GM18909 (cell line): ENCODE results near the gene SCGB2A2.

ENCODE experiments used
- ATAC-seq: cut with Tn5 transposase; IDR thresholded peaks from one replicate; pipeline ENCODE4 v1.9.1; 2021; ENCODE audit warnings: mild to moderate bottlenecking; ENCODE audit not compliant: unreplicated experiment, poor library complexity

Gene SCGB2A2

GRCh38 chr11:62298975-62299374, 29.0 kb downstream of the SCGB2A2 start, which contains the start of gene SCGB1D4:
SCGB1D4 (minus strand) TSS chr11:62299075; CDS start chr11:62299010, 65 bp downstream.
- no peak for ATAC-seq

GRCh38 chr11:62306227-62306626, 36.3 kb downstream of the SCGB2A2 start:
- no peak for ATAC-seq

- ATAC-seq, result no peak
Measured at GRCh38 chr11:62307950-62308349, 38.0 kb downstream of the SCGB2A2 start.

DNA sequence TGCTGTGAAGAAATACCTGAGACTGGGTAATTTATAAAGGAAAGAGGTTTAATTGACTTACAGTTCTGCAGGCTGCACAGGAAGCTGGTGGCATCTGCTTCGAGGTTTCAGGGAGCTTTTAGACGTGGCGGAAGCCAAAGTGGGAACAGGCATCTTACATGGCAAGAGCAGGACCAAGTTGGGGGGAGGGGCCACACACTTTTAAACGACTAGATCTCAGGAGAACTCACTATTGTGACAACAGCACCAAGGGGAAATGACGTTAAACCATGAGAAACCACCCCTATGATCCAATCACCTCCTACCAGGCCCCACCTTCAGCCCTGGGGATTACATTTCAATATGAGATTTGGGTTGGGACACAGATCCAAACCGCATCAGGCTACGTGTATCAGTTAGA, 40.0 kb downstream of the SCGB2A2 start:
- ATAC-seq, result no peak

- no peak for ATAC-seq
Measured at GRCh38 chr11:62315431-62315830, 45.5 kb downstream of the SCGB2A2 start.

- no peak for ATAC-seq
Measured at GRCh38 chr11:62322524-62322923, 52.6 kb downstream of the SCGB2A2 start.
